ENCODE data around the gene TRMO.

DNA sequence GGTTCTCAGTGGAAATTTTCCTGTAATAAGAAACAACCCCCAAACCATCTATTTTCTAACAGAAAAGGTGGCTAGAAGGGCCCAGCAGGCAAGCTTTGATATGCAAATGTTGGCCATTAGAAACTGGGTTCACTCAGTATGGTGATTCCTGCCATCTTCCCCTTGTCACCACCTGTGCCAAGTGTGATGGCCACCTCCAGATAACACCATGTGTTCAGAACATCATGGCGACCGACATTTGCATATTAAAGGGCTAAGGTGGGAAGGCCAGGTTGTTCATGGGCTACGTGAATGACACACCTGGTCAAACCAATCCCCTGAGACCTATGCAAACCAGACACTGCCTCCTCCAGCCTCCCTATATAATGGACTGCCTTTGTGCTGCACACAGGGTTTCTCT lies 48.9 kb downstream of the TRMO start:
- TF ChIP-seq TAF1 (IDR thresholded peaks at IDR 0.05; ENCODE audit: borderline replicate concordance, insufficient read depth, low read length) (no peak), SIN3A (IDR thresholded peaks at IDR 0.05; ENCODE audit: borderline replicate concordance, insufficient read depth, low read length) (no peak), POLR2AphosphoS5 (IDR thresholded peaks at IDR 0.05; ENCODE audit: low read depth, low read length) (no peak), FOXP2 (optimal IDR thresholded peaks at IDR 0.05; ENCODE audit: borderline replicate concordance, extremely low read depth, extremely low read length, insufficient read depth) (no peak)
- TF ChIP-seq, protein P1, sequence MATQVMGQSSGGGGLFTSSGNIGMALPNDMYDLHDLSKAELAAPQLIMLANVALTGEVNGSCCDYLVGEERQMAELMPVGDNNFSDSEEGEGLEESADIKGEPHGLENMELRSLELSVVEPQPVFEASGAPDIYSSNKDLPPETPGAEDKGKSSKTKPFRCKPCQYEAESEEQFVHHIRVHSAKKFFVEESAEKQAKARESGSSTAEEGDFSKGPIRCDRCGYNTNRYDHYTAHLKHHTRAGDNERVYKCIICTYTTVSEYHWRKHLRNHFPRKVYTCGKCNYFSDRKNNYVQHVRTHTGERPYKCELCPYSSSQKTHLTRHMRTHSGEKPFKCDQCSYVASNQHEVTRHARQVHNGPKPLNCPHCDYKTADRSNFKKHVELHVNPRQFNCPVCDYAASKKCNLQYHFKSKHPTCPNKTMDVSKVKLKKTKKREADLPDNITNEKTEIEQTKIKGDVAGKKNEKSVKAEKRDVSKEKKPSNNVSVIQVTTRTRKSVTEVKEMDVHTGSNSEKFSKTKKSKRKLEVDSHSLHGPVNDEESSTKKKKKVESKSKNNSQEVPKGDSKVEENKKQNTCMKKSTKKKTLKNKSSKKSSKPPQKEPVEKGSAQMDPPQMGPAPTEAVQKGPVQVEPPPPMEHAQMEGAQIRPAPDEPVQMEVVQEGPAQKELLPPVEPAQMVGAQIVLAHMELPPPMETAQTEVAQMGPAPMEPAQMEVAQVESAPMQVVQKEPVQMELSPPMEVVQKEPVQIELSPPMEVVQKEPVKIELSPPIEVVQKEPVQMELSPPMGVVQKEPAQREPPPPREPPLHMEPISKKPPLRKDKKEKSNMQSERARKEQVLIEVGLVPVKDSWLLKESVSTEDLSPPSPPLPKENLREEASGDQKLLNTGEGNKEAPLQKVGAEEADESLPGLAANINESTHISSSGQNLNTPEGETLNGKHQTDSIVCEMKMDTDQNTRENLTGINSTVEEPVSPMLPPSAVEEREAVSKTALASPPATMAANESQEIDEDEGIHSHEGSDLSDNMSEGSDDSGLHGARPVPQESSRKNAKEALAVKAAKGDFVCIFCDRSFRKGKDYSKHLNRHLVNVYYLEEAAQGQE (IDR thresholded peaks at IDR 0.05; ENCODE audit: insufficient read depth in 1 of 2, low read depth in 2 of 2, low read length in 2 of 2) = no peak
